ENCODE data around the gene DGCR6. TPM values are rescaled to one million over a fixed set of nuclear protein-coding genes. Genes with fewer than 3 reads are reported as not detected.
A peak's percentile ranks its signal among the peaks of the same experiment; 100 is the strongest.
"Not testable (repeated sequence)": the region's sequence is repeated elsewhere in the genome, so short reads cannot be mapped to it uniquely, and the experiment has no call there.

Gene DGCR6
- polyA plus RNA-seq, 1 donor (not counting 4 experiments of a cell fraction or from before 2014, with no cell fraction given): 0.88 TPM

DNA sequence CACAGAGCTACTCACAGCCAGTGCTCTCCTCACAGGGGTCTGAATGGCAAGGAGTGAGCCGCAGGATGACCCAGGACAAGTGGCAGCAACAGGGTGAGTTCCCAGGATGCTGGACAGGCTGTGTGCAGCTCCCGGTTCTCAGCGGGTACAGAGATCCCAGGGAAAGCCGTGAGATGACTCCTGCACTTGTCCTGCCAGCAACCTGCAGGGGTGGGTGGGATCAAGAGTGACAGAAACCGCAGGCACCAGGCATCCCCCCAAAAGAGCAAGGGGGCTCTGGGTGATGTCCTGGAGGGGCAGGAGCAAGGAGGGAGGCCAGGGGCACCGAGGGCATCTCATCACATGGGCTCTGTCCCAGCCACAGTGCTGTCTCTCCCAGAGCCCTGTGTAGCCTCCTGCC, 45.9 kb downstream of the DGCR6 start:
- H3K79me2 ChIP-seq (ENCODE audit: control insufficient read depth, insufficient read depth, low read length): no peaks in the 10 kb centered on the region
- H3K4me2 ChIP-seq (ENCODE audit: control insufficient read depth, extremely low read depth, insufficient read depth, low read depth, low read length): no peak overlapping the region
- no peaks in the 10 kb centered on the region for H4K20me1 ChIP-seq (ENCODE audit: control insufficient read depth, extremely low read depth, insufficient read depth, low read length)
- no peaks in the 10 kb centered on the region for H3K36me3 ChIP-seq (ENCODE audit: control insufficient read depth in 2 of 2, extremely low read depth in 1 of 2, insufficient read depth in 2 of 2, low read length in 2 of 2)
- H3K4me3 ChIP-seq (ENCODE audit: control insufficient read depth in 2 of 3, extremely low read depth in 1 of 3, insufficient read depth in 2 of 3, low read depth in 1 of 3, low read length in 3 of 3): no peak overlapping the region
- DNase-seq (ENCODE audit: low read depth, low spot score): no peak
- H3K9me1 ChIP-seq (ENCODE audit: control insufficient read depth, extremely low read depth, insufficient read depth, low read length): no peaks in the 10 kb centered on the region
- no peak overlapping the region for H3K27ac ChIP-seq (ENCODE audit: control insufficient read depth, insufficient read depth, low read length)
- no peak for FAIRE-seq
- dilution Hi-C loops (cut with MboI; ENCODE audit: extremely low pct_ligation_motif_present, low sequenced_read_pairs): no loop called here
- H3K4me1 ChIP-seq (ENCODE audit: control insufficient read depth, extremely low read depth, insufficient read depth, low read length): peaks cover 3% of the 10 kb centered on the region
- no peak overlapping the region for H2AFZ ChIP-seq (ENCODE audit: control insufficient read depth, low read length)
- H3K27me3 ChIP-seq (ENCODE audit: control insufficient read depth, extremely low read depth, insufficient read depth, low read length): no peaks in the 10 kb centered on the region
- no peaks in the 10 kb centered on the region for H3K9me3 ChIP-seq (ENCODE audit: control insufficient read depth, low read depth, low read length)
- TF ChIP-seq, protein P1, sequence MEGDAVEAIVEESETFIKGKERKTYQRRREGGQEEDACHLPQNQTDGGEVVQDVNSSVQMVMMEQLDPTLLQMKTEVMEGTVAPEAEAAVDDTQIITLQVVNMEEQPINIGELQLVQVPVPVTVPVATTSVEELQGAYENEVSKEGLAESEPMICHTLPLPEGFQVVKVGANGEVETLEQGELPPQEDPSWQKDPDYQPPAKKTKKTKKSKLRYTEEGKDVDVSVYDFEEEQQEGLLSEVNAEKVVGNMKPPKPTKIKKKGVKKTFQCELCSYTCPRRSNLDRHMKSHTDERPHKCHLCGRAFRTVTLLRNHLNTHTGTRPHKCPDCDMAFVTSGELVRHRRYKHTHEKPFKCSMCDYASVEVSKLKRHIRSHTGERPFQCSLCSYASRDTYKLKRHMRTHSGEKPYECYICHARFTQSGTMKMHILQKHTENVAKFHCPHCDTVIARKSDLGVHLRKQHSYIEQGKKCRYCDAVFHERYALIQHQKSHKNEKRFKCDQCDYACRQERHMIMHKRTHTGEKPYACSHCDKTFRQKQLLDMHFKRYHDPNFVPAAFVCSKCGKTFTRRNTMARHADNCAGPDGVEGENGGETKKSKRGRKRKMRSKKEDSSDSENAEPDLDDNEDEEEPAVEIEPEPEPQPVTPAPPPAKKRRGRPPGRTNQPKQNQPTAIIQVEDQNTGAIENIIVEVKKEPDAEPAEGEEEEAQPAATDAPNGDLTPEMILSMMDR (optimal IDR thresholded peaks at IDR 0.05 in 1 of 3, IDR thresholded peaks at IDR 0.05 in 1 of 3, conservative IDR thresholded peaks at IDR 0.05 in 1 of 3; ENCODE audit: extremely low read depth in 1 of 3, insufficient read depth in 2 of 3, low read length in 3 of 3): no peak
- no peak for TF ChIP-seq EZH2 (IDR thresholded peaks at IDR 0.05; ENCODE audit: low read length)
- H3K9ac ChIP-seq (ENCODE audit: control insufficient read depth, extremely low read depth, insufficient read depth, low read length): no peak overlapping the region

DNA sequence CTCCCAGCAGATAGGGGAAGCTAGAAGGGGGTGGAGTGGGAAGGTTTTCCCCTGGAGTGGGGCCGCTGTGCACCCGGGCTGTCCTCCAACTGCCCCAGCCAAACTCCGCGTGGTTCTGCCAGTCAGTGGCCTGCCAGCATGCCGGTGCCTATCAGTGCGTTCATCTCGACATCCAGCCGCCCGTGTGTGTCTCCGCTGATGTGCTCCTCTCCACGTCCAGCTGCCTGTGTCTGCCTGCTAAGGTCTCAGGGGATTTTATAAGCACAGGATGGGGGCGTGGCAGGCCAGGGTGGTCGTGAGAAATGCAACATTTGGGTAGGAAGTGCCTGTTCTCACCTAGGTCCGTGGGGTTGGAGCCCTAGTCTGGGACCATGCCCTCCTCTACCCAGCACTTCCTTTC, 47.0 kb downstream of the DGCR6 start:
- H3K27ac ChIP-seq (ENCODE audit: control insufficient read depth, insufficient read depth, low read length); H3K79me2 ChIP-seq (ENCODE audit: control insufficient read depth, insufficient read depth, low read length); H3K4me2 ChIP-seq (ENCODE audit: control insufficient read depth, extremely low read depth, insufficient read depth, low read depth, low read length); H4K20me1 ChIP-seq (ENCODE audit: control insufficient read depth, extremely low read depth, insufficient read depth, low read length); H2AFZ ChIP-seq (ENCODE audit: control insufficient read depth, low read length); H3K9me3 ChIP-seq (ENCODE audit: control insufficient read depth, low read depth, low read length); DNase-seq (ENCODE audit: low read depth, low spot score); H3K9ac ChIP-seq (ENCODE audit: control insufficient read depth, extremely low read depth, insufficient read depth, low read length); dilution Hi-C loops (cut with MboI; ENCODE audit: extremely low pct_ligation_motif_present, low sequenced_read_pairs); H3K27me3 ChIP-seq (ENCODE audit: control insufficient read depth, extremely low read depth, insufficient read depth, low read length); H3K4me3 ChIP-seq (ENCODE audit: control insufficient read depth in 2 of 3, extremely low read depth in 1 of 3, insufficient read depth in 2 of 3, low read depth in 1 of 3, low read length in 3 of 3); H3K9me1 ChIP-seq (ENCODE audit: control insufficient read depth, extremely low read depth, insufficient read depth, low read length); H3K36me3 ChIP-seq (ENCODE audit: control insufficient read depth in 2 of 2, extremely low read depth in 1 of 2, insufficient read depth in 2 of 2, low read length in 2 of 2); FAIRE-seq; H3K4me1 ChIP-seq (ENCODE audit: control insufficient read depth, extremely low read depth, insufficient read depth, low read length): not testable (repeated sequence)

DNA sequence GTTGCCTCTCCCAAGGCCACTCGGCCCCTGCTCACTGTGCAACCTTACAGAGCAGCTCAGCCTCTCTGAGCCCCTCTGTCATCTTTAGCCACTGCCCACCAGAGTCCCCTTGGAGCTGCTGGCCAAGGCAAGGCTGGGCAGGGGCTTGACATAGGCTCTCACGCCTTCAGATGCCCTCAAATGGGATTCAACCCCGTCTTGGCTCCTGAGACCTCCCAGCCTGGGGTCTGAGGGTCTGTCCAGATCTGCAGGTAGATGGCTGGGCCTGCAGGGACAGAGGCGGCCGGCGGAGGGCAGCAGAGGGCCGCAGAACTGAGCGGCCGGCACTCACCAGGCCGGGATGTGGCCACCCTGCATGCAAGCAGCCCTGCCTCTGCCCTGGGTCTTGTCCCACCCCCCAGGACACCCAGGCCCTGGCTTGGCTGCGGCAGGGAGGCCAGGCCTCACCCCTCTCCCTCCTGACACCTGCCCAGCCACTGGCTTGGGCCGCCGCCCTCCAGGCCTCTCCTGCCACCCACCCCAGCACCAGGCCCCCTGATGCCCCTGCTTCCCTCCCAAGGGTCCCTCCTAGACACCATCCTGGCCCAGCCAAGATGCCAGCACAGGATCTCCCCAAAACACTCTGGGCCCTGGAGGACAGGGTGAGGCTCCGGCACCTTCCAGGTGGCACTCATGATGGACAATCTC, 48.3 kb downstream of the DGCR6 start:
- DNase-seq (ENCODE audit: low read depth, low spot score); H2AFZ ChIP-seq (ENCODE audit: control insufficient read depth, low read length); H3K27ac ChIP-seq (ENCODE audit: control insufficient read depth, insufficient read depth, low read length); H3K4me1 ChIP-seq (ENCODE audit: control insufficient read depth, extremely low read depth, insufficient read depth, low read length); dilution Hi-C loops (cut with MboI; ENCODE audit: extremely low pct_ligation_motif_present, low sequenced_read_pairs); H4K20me1 ChIP-seq (ENCODE audit: control insufficient read depth, extremely low read depth, insufficient read depth, low read length); FAIRE-seq; H3K27me3 ChIP-seq (ENCODE audit: control insufficient read depth, extremely low read depth, insufficient read depth, low read length); H3K79me2 ChIP-seq (ENCODE audit: control insufficient read depth, insufficient read depth, low read length); H3K9ac ChIP-seq (ENCODE audit: control insufficient read depth, extremely low read depth, insufficient read depth, low read length); H3K4me2 ChIP-seq (ENCODE audit: control insufficient read depth, extremely low read depth, insufficient read depth, low read depth, low read length); H3K4me3 ChIP-seq (ENCODE audit: control insufficient read depth in 2 of 3, extremely low read depth in 1 of 3, insufficient read depth in 2 of 3, low read depth in 1 of 3, low read length in 3 of 3); H3K9me1 ChIP-seq (ENCODE audit: control insufficient read depth, extremely low read depth, insufficient read depth, low read length); H3K9me3 ChIP-seq (ENCODE audit: control insufficient read depth, low read depth, low read length); H3K36me3 ChIP-seq (ENCODE audit: control insufficient read depth in 2 of 2, extremely low read depth in 1 of 2, insufficient read depth in 2 of 2, low read length in 2 of 2): not testable (repeated sequence)
- TF ChIP-seq, protein P1 (optimal IDR thresholded peaks at IDR 0.05 in 1 of 3, IDR thresholded peaks at IDR 0.05 in 1 of 3, conservative IDR thresholded peaks at IDR 0.05 in 1 of 3; ENCODE audit: extremely low read depth in 1 of 3, insufficient read depth in 2 of 3, low read length in 3 of 3): peak; percentile 55 to 90 (median 60)
